ENCODE data around the gene PJA1.

Gene PJA1

GRCh38 chrX:69165087-69165651, at the start of gene PJA1:
TSS of gene PJA1 (minus strand) at chrX:69165453. CDS start at chrX:69163073, 2,380 bp downstream.
- peak; percentile 54 for DNase-seq

DNA sequence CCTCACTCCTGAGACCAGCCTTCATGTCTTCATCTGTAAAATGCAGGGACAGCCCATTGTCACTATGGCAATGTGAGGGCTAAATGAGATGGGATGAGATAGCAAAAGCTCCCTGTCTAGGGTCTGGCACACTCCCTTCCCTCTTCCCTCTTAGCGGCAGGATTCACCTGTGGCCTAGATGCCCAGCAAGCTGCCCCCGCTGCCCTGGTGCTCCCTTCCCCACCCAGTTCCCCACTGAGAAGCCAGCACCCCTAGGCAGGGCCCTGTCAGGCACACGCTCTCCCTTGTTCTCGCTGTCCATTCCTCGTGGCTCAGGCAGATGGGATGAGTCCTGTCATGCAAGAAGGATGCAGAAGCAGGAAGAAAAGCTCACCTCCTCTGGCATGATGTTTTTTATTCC, 49.2 kb upstream of the PJA1 start:
- no peak for DNase-seq

GRCh38 chrX:69211701-69212100, 46.4 kb upstream of the PJA1 start:
- DNase-seq: no peak

DNA sequence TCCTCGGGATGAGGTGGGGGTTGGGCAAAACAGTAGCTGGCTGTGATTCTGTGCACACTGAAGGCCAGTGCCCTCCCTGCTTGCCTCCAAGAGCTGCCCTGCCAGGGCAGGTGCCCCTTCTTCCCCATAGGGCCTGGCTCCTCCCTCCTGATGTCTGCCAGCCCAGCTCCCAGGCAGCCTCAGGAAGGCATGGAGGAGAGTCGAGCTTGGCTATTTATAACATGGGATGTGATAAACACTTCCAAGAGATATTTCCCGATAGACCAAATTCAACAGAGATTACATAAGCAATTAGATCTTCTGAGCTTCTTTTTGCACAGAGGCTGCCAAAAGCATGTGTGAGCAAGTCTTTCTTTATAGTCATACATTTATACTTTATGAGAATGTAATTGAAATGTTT, 45.3 kb upstream of the PJA1 start:
- no peak for DNase-seq

- no peak for DNase-seq
These were observed 42.0 kb upstream of the PJA1 start for GRCh38 chrX:69207216-69207615.

DNA sequence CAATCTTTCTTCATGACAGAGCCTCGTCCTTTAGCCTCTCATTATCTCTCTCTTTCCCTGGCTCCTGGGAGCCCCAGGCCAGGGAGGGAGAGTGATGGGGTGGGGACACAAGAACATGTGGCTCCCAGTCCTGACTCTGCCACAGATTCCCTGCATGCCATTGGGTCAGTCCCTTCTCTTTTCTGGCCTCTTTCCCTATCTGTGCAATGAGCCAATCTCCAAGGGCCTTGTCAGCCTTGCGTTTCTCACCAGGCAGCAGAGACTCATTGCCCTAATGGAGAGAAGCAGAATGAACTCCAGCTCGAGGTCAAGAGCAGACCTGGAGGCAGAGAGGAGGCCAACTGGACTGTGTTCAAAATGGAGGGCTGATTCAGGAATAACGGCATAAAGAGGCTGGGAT, 38.4 kb upstream of the PJA1 start:
- DNase-seq: no peak

DNA sequence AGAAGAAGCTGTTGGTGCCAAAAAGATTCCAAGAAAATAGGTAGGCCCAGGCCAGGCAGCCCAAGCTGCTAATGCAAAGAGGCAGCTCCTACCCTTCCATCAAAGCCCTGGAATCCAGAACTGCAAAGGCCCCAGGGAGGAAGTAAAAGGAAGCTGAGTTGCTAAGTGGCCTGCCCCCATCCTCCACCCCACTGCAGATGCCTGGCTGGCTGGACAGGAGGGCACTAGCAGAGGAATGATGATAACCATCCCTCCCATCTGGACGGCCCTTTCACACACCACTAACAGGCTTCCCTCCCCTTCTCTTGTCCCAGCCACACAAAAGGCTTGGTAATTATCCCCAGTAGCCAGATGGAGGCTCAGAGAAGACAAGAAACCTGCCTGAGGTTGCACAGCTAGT, 32.4 kb upstream of the PJA1 start:
- no peak for DNase-seq

DNA sequence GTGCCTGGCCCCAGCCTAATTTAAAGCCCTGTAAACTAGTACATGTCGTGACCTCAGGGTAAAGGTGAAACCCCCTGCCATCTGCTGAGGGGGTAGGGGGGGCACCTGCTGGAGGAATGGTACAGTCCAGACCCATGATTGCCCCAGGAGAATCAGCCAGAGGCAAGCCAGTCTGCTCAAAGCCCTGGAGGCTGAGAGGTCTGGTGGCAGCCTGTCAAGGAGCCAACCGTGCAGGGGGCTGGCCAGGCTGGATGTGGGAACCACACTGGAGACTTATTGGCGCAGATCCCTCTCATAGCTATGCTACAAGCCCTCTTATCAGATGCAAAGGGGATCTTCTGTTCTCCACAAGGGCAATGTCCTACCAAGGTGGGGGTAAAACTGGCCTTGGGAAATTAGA, 31.4 kb upstream of the PJA1 start:
- no peak for DNase-seq

DNA sequence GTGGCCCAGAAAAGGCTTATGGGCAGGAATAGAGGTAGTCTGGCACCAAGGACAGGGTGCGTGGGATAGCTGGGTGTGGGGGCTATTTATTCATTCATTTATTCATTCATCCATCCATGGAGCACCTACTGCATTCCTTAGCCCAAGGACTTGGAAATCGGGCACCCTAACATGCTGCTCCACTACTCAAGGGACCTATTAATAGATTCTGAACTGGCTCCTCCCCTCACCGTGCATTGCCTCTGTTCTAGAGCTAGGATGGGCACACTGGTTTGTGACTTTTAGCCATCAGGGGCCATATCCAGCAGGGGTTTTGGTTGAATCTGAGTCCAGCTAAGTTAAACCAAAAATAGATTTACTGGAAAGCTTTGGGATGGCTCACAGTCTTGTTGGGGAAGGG, 30.6 kb upstream of the PJA1 start:
- no peak for DNase-seq

- no peak for DNase-seq
These were observed 29.9 kb upstream of the PJA1 start for GRCh38 chrX:69195192-69195591.

- no peak for DNase-seq
These were observed 27.4 kb upstream of the PJA1 start for GRCh38 chrX:69192603-69193002.

DNA sequence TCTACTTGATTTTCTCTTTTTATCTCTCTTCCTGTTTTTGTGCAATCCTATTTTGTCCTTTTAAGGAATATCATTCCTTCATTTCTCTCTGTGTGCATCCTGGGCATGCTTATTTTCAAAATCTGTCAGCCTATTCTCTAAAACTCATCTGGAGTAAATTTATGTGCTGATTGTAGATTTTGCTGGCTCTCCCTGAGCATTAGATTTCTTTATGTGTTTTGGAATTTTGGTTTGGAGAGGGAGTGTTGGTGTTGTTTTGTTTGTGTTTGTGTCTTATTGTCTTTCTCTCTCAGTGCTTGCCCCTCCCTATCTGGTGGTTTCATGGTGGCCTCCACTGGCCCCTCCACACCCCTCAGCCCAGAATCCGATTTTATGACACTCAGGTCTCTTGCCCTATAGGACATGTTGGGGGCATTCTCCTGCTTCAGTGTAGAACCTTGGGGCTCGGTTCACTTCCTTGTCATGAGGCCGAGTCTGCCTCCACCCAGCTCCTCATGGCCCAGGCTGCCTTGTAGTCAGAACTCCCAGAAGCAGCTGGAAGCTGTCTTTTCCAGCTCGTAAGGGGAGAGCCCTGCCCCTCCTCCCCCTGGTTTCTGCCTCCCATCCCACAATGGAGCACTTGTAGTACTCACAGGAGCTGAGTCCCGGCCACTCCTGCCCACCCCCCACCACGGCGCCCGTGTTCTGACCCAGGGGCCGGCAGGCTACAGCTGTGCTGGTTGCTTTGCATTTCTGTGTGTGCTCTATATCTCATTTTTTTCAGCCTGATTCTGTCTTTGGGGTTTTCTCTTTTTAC, 24.5 kb upstream of the PJA1 start:
- no peak for DNase-seq

GRCh38 chrX:69186651-69187050, 21.4 kb upstream of the PJA1 start:
- DNase-seq: no peak

GRCh38 chrX:69185886-69186285, 20.6 kb upstream of the PJA1 start:
- no peak for DNase-seq

DNA sequence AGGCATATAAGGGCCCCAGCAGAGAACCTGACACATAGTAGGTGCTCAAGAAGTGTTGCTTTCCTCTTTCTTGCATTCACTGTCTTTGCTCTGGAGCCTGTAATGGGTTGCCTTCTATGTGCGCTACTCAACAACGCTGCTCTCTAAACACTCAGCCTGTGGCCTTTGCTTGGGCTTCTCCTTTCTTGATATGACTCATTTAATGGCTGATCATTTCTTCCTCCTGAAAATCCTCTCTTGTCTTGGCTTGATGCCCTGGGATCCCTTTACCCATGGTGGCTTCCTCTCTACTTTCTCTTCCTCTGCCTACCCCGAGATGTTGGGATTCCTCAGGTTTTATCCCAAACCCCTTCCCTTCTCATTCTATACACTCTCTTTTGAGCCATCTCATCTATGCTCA, 19.9 kb upstream of the PJA1 start:
- DNase-seq: no peak

- no peak for DNase-seq
These were observed 17.6 kb upstream of the PJA1 start for GRCh38 chrX:69182818-69183380.

- peak; percentile 72 for DNase-seq
These were observed 14.2 kb upstream of the PJA1 start for GRCh38 chrX:69179380-69179911.

DNA sequence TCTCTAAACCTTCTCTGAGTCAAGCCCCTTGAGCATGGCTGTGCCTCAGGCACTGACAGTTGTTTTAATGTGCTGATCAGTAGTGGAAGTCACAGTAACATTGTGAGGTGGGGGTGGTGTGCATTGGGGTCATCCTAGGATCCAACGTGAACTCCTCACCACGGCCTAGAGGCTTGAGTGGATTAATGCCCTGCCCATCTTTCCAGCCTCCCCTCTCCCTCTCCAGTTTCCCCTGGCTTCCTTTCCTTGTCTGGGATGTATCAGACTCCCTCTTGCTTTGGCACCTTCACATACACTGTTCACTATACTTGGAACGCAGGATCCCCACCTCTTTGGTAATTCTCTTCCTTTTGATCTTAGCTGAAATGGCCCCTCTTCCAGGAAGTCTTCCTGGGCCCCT, 13.3 kb upstream of the PJA1 start:
- DNase-seq: no peak

DNA sequence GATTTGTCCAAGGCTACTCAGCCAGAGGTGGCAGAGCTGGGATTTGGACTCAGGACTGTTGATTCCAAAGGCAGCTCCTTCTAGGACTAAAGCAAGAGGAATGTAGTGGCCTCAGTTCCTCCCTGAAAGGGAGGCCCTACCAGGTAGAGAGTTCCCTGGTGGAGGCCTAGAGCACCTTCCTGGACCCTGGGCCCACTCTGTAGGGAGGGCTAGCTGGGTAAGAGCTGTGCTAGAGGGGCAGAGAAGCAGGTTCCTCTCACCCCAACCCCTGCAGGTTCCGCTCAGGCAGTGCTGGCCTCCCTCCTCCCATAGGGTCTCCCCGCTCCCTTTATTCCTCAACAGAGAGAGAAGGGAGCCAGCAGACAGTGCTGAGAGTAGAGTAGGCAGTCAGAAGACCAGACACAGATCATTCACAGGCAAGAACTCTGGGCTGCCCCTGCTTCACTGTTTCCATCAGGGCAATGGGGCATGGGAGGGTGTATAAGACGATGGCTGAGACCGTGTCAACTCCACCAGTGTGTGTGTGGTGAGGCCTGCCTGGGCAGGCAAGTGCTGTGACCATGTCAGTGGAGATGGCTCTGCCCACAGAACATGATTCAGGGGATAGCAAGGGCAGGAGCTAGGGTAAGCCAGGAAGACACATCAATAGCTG, 12.4 kb upstream of the PJA1 start:
- no peak for DNase-seq

DNA sequence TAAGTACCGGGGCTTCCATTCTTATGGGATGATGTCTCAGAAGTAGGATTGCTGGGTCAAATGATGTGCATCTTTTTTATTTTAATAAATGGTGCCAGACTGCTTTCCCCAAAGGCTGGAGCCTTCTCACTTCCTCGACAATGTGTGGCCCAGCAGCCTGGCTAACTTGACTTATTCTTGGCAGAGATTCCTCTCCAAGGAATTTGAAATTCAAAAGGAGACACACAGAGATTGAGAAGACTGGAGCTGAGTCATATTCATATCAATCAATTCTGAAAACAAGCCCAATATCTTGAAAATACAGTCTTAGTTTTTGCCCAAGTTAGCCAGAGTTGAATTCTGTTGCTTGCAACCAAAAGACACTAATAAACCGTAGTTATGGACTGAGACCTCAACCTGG, 10.8 kb upstream of the PJA1 start:
- DNase-seq: no peak

GRCh38 chrX:69173906-69174305, 8.7 kb upstream of the PJA1 start:
- no peak for DNase-seq

- DNase-seq: no peak
These were observed 7.7 kb upstream of the PJA1 start for GRCh38 chrX:69172937-69173336.

- no peak for DNase-seq
These were observed 5.1 kb upstream of the PJA1 start for GRCh38 chrX:69170319-69170718.
